SH-SY5Y (cell line): ENCODE results near the gene SPINK14.

Source experiments
- GATA2 ChIP-seq: IDR thresholded peaks from 2 replicates; pipeline ENCODE4 v1.6.1; 2011; ENCODE audit warnings: mild to moderate bottlenecking, low read depth, low read length
- GATA3 ChIP-seq: IDR thresholded peaks from 2 replicates; pipeline ENCODE4 v1.6.1; 2011; ENCODE audit warnings: low read depth, mild to moderate bottlenecking, low read length, moderate library complexity

SPINK14 gene, protein sequence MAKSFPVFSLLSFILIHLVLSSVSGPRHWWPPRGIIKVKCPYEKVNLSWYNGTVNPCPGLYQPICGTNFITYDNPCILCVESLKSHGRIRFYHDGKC

DNA sequence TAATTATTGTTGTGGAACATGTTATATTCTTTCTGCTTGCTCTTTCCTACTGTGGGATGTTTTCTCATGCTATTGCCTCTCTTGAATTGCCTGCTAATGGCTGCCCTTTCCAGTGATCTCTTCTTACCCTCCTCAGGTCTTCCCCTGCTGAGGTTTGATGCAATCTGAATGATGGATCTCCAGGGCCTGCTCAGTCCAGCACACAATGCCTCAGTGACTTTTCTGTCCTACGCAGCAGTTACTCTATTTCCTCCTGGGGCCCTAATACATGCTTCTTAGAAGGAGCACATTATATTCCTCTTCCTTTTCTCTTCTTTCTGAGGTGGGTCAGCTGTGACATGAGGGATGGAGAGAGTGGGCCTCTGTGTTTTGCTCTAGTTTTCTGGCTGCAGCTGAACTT, at the start of gene SPINK14:
SPINK14 (plus strand) TSS at position 301 of the 400 bp plus-strand sequence. CDS start 1,187 bp downstream, outside the sequence.
- TF ChIP-seq GATA3 = no peak
- TF ChIP-seq GATA2 = no peak

DNA sequence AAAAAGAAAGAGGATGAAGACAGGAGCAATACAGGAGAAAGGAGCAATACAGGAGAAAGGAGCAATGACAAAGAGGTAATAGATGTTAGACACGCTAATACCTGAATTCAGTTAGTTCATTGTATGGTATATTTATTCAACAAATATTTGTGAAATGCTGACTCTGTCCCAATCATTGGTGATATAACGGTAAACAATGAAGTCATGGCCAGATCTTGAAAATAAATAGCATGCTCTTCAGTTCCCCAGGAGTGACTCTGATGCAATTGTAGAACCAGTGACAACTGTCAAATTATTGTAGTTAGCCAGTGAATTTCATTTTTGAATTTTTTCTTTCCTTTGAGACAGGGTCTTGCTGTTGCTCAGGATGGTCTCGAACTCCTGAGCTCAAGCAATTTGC, 48.0 kb upstream of the SPINK14 start:
- TF ChIP-seq GATA2 (no peak), GATA3 (no peak)

DNA sequence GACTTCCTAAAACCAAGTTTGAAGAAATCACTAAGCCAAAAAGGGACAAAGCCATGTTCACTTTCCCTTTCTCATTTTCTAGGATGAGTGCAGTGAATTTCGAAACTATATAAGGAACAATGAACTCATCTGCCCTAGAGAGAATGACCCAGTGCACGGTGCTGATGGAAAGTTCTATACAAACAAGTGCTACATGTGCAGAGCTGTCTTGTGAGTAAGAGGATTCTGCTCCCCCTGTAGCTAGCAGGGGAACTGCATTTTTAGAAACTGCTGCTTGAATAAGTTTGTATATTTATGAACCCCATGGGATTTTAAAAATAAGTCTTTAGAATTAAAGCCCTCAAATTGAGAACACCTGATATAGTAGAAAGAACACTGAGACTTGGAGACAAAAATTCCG, 42.7 kb upstream of the SPINK14 start:
- TF ChIP-seq GATA3 = no peak
- no peak for TF ChIP-seq GATA2

DNA sequence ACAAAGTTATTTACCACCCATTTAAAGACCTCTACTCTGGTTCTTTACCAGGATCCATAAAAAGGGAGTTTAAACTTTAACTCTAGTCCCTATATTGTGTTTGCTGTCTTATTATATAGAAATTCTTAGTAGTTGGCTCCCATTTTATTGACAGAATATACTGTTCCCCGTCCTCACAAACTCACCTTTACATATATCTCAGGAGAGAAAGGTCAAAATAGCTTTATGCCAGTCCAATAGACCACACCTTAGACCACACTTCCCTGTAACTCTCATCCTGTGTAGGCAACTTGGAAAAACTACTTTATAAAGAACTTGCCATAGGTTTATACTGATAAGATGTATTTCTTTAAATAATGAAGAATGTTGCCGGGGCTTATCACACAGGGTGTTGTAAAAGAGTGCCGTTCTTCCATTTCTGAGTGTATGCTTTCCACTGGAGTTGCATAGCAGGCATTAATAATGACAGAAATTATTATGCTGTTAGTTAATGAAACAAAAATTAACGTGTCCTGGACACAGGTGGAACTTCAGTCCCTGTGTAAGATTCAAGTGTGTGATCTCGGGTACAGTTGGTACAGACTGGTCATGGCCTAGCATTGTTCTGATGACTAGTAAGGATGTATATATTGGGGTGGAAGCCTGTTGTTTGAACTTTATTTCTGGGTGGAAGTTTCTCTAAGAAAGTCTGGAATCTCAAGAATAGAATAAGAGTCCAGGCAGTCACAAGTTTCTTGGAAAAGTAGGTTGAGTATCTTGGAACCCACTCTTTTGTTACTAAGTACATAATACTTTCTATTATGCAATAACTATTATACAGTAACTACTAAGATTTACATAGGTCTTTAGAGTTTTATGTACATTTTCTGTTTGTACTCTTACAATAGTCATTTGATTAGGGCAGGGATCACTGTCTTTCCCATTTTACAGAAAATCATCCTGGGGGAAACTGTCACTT, 33.0 kb upstream of the SPINK14 start:
- TF ChIP-seq GATA2 = no peak
- no peak for TF ChIP-seq GATA3

DNA sequence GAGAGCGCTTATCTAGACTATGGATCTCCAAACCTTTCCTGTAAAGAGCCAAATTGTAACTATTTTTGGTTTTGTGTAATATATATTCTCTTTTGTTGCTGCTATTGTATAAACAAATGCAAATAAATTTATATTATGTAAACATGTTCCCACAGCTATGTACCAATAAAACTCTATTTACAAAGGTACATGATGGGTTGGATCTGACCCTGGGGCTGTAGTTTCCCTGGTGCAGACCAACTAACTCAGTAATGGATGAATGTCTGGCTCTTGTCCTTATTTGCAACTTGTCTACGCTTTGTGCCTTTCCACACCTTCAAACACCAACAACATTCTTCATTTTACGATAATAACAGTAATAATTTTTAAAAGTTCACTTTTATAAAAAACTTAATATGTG, 27.5 kb upstream of the SPINK14 start:
- no peak for TF ChIP-seq GATA2
- TF ChIP-seq GATA3 = no peak

DNA sequence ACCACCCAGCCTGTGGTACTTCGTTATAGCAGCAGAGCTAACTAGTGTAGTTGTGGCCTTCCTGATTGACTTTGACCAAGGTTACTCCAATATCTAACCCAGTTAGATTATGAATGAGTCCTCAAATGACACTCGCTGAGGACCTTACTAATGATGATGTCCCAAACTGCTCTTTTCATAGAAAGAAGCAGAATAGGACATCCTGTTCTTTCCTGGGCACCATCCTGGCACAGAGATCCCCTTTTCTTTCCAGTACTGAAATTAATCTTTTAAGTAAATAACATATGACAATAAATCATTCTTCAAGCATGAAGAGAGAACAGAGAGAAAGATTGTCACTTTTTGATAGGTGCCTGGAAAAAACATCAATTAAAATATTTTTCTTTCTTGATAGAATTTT, 26.7 kb upstream of the SPINK14 start:
- TF ChIP-seq GATA2 (no peak), GATA3 (no peak)

DNA sequence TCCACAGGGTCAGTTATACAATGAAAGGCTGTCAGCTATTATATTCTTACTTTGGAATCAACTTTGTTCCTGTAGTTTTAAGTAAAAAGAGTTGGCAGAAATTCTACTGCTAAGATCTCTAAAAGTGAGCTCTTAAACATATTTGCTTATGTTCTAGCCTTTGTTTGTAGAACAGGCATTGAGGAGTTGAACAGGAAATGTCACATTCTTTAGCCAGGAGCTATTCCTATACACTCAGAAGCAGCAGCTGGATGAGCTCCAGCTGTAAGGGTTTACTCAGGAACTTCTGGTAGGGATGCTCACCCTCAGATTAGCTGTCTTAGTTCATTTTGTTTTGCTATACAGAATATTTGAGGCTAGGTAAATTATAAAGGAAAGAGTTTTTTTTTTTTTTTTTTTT, 22.4 kb upstream of the SPINK14 start:
- TF ChIP-seq GATA2 (no peak), GATA3 (no peak)

DNA sequence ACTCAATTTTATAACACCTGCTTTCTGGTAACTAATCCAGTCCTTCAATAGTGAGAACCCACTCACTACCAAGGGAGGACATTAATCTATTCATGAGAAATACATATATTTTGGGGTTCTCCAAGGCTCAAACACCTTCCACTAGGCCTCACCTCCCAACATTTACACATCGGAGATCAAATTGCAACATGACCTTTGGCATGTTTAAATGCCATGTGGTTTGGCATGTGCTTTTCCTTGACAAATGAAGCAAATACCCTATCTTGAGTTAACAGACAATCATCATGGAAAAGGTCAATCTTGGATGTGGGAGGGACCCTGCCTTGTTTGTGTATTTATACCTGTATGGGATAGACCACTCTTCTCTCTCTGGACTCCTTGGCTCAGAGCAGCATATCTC, 21.9 kb upstream of the SPINK14 start:
- TF ChIP-seq GATA3 (no peak), GATA2 (no peak)

DNA sequence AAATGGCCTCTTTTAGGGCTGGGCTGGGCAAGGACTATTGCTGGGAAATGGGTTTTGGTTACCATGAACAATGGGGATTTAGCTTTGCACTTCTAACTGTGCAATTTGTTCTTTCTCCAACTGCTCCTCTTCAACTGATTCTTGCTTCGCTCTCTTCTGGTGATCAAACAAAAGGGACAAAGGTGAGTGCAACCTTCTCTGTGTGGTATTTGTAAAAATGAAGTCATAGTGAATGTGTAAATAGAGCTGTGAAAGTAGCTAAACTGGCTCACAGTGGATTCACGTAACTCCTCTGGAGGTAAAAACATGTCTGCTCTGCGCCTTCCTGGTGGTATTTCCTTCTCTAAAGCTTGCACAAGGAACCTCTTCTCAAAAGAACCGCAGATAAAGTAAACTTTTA, 20.9 kb upstream of the SPINK14 start:
- TF ChIP-seq GATA3 = no peak
- no peak for TF ChIP-seq GATA2

DNA sequence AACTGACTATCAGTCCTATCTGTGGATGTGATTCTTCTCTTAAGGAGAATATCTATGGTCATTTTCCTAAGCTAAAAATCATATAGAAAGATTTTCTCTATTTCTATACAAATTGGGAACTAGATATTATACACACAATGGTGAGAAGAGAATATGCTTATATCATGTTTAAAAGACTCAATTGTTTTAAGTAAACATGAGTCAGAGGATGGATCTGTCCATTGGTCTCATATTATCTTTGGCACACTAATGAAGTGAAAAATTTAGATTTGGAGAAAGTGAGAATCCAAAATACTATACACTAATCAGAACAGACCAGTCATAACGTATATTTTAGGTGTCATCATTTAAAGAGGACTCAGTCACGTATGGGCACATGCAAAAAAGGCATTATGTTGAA, 16.5 kb upstream of the SPINK14 start:
- TF ChIP-seq GATA3 = no peak
- no peak for TF ChIP-seq GATA2

DNA sequence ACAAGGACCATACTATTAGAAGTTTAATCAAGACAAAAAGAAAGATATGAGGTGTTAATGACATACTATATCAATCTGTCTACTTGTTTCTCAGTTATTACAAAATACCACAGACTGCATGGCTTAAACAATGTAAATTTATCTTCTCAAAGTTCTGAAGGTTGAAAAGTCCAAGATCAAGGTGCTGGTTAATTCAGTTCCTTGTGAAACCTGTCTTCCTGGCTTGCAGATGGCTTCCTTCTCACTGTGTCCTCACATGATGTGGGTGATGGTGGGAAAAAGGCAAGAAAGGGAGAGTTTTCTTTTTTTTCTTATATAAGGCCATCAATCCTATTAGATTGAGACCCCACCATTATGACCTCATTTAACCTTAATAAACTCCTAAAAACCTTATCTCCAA, 15.6 kb upstream of the SPINK14 start:
- TF ChIP-seq GATA3 (no peak), GATA2 (no peak)

DNA sequence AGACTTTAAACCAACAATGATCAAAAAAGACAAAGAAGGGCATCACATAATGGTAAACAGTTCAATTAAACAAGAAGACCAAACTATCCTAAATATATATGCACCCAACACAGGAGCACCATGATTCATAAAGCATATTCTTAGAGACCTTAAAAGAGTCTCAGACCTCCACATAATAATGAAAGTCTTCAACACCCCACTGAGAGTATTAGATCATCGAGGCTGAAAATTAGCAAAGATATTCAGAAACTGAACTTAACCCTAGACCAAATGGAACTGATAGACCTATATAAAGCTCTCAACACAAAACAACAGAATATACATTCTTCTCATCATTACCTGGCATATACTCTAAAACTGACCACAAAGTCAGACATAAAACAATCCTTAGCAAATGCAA, 11.7 kb upstream of the SPINK14 start:
- TF ChIP-seq GATA3 = no peak
- TF ChIP-seq GATA2 = no peak

DNA sequence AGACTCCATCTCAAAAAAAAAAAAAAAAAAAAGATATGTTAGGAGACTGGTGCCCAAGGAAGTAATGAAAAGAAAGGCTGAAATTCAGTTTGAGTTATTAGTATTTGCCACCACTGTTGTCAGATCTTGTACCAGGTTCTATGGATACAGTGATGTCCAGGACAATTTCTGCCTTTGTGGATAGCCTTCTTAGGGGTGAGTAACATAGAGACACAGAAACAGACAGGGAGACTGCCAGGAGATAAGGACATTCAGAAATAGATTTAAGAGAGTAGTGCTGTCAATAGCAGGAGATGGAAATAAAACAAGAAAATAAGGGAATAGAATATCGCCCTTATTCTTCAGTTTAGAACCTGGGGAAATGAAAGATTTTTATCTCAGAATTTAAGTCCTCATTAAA, 6.3 kb upstream of the SPINK14 start:
- TF ChIP-seq GATA2 (no peak), GATA3 (no peak)

DNA sequence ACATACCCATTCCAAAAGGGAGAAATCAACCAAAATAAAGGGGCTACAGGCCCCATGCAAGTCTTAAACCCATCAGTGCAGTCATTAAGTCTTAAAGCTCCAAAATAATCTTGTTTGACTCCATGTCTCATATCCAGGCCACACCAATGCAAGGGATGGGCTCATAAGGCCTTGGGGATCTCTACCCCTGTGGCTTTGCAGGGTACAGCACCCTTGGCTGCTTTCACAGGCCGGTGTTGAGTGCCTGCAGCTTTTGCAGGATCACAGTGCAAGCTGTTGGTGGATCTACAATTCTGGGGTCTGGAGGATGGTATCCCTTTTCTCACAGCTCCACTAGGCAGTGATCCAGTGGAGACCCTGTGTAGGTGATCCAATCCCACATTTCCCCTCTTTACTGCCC, 5.0 kb upstream of the SPINK14 start:
- no peak for TF ChIP-seq GATA2
- no peak for TF ChIP-seq GATA3
